ENCODE measurements around the gene OR3A2. TPM values are rescaled to one million over a fixed set of nuclear protein-coding genes. Genes with fewer than 3 reads are reported as not detected.
"Not testable (repeated sequence)": the region's sequence is repeated elsewhere in the genome, so short reads cannot be mapped to it uniquely, and the experiment has no call there.

The OR3A2 gene
- total RNA-seq, 4 donors from 2014 or later = not detected

DNA sequence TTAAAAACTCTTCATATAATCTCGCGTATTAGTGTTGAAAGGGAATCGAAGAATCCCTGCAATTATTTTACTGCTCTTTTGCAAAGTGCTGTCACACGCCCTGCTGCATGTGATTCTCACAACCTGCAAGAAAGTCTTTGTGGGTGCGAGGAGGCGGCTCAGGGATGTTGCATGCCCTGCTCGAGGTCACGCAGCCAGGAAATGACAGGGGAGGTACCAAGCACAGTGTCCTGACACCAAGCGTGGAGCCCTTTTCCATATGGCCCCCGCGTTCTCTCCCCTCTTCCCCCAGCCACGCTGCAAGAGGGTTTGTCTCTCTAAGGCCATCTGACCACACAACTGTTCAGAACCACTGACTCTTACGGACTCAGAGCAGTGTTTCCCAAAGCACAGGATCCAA is 125.5 kb downstream of the OR3A2 start:
- no peak overlapping the region for H3K27ac ChIP-seq
- no peaks in the 10 kb centered on the region for H3K27me3 ChIP-seq
- 70 to 90% methylated on average over 3 to 13 of the region's 13 CpGs for WGBS, 2 donors (ENCODE audit: low coverage in 1 of 2)
- H3K36me3 ChIP-seq = no peaks in the 10 kb centered on the region
- intact Hi-C loops (cut with DNase I; ENCODE audit: low total_unique reads) = no loop called here
- DNase-seq = no peak
- H3K9me3 ChIP-seq = no peaks in the 10 kb centered on the region
- no peak overlapping the region for H3K4me3 ChIP-seq
- H3K4me1 ChIP-seq = no peaks in the 10 kb centered on the region
- in situ Hi-C loops (cut with MboI; ENCODE audit: low pct_ligation_motif_present in 1 of 4, low pct_unique_long_range_greater_than_20kb in 1 of 4, low sequenced_read_pairs in 3 of 4) = no loop called here
- TF ChIP-seq EP300 (IDR thresholded peaks at IDR 0.05; ENCODE audit: low read depth) (no peak), POLR2A (IDR thresholded peaks at IDR 0.05) (no peak), POLR2AphosphoS5 (IDR thresholded peaks at IDR 0.05) (no peak)
- TF ChIP-seq, protein P1, sequence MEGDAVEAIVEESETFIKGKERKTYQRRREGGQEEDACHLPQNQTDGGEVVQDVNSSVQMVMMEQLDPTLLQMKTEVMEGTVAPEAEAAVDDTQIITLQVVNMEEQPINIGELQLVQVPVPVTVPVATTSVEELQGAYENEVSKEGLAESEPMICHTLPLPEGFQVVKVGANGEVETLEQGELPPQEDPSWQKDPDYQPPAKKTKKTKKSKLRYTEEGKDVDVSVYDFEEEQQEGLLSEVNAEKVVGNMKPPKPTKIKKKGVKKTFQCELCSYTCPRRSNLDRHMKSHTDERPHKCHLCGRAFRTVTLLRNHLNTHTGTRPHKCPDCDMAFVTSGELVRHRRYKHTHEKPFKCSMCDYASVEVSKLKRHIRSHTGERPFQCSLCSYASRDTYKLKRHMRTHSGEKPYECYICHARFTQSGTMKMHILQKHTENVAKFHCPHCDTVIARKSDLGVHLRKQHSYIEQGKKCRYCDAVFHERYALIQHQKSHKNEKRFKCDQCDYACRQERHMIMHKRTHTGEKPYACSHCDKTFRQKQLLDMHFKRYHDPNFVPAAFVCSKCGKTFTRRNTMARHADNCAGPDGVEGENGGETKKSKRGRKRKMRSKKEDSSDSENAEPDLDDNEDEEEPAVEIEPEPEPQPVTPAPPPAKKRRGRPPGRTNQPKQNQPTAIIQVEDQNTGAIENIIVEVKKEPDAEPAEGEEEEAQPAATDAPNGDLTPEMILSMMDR (IDR thresholded peaks at IDR 0.05) = no peak

DNA sequence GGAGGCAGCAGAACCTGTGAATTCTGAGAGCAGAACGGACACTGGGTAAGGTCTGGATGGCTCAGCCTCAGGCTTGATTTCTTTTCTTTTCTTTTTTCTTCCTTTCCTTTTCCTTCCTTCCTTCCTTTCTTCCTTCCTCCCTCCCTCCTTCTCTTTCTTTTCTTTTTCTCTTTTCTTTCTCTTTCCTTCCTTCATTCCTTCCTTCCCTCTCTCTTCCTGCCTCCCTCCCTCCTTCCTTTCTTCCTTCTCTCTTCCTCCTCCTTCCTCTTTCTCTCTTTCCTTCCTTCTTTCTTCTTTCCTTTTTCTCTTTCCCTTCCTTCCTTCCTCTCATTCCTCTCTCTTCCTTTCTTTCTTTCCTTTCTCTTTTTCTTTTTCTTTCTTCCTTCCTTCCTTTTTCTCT is 125.9 kb downstream of the OR3A2 start:
- H3K4me3 ChIP-seq = no peak overlapping the region
- intact Hi-C loops (cut with DNase I; ENCODE audit: low total_unique reads) = no loop called here
- 50 to 80% methylated on average over 1 of the region's 1 CpG for WGBS, 2 donors (ENCODE audit: low coverage in 1 of 2)

DNA sequence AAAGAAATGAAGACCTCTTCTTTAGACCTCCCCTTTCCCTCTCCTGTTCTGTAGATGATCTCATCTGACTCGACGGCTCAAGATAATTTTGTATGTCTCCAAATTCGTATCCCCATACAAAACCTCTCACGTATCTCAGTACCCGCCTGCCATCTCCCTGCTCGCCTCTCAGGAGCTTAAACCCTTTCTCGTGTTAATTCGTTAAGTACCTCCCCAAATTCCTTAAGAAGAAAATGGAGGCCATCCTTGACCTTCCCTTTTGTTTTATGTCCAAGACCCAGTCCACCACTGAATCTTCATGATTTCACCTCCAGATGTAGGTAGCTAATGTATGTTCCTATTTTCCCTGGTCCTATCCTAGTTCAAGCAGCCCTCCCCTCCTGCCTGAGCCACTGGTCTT is 129.5 kb downstream of the OR3A2 start:
- H3K9me3 ChIP-seq = no peaks in the 10 kb centered on the region
- no peak overlapping the region for H3K4me3 ChIP-seq
- in situ Hi-C loops (cut with MboI; ENCODE audit: low pct_ligation_motif_present in 1 of 4, low pct_unique_long_range_greater_than_20kb in 1 of 4, low sequenced_read_pairs in 3 of 4) (no loop called here), intact Hi-C loops (cut with DNase I; ENCODE audit: low total_unique reads) (no loop called here)
- WGBS, 2 donors (ENCODE audit: low coverage in 1 of 2) = 89 to 95% methylated on average over 8 of the region's 8 CpGs
- no peaks in the 10 kb centered on the region for H3K4me1 ChIP-seq
- no peaks in the 10 kb centered on the region for H3K27me3 ChIP-seq
- no peaks in the 10 kb centered on the region for H3K36me3 ChIP-seq
- DNase-seq = no peak
- TF ChIP-seq, protein P1 (IDR thresholded peaks at IDR 0.05) = no peak
- TF ChIP-seq POLR2A (IDR thresholded peaks at IDR 0.05) (no peak), POLR2AphosphoS5 (IDR thresholded peaks at IDR 0.05) (no peak), EP300 (IDR thresholded peaks at IDR 0.05; ENCODE audit: low read depth) (no peak)
- no peak overlapping the region for H3K27ac ChIP-seq

More for the DNA sequence above, 125.9 kb downstream of the OR3A2 start:
- no peaks in the 10 kb centered on the region for H3K27me3 ChIP-seq
- DNase-seq = no peak
- no peaks in the 10 kb centered on the region for H3K36me3 ChIP-seq
- H3K9me3 ChIP-seq = no peaks in the 10 kb centered on the region
- TF ChIP-seq, protein P1 (IDR thresholded peaks at IDR 0.05) = no peak
- no peak for TF ChIP-seq POLR2A (IDR thresholded peaks at IDR 0.05)
- no peak for TF ChIP-seq EP300 (IDR thresholded peaks at IDR 0.05; ENCODE audit: low read depth)
- no peak for TF ChIP-seq POLR2AphosphoS5 (IDR thresholded peaks at IDR 0.05)
- in situ Hi-C loops (cut with MboI; ENCODE audit: low pct_ligation_motif_present in 1 of 4, low pct_unique_long_range_greater_than_20kb in 1 of 4, low sequenced_read_pairs in 3 of 4) = no loop called here
- H3K27ac ChIP-seq = no peak overlapping the region
- H3K4me1 ChIP-seq = no peaks in the 10 kb centered on the region

DNA sequence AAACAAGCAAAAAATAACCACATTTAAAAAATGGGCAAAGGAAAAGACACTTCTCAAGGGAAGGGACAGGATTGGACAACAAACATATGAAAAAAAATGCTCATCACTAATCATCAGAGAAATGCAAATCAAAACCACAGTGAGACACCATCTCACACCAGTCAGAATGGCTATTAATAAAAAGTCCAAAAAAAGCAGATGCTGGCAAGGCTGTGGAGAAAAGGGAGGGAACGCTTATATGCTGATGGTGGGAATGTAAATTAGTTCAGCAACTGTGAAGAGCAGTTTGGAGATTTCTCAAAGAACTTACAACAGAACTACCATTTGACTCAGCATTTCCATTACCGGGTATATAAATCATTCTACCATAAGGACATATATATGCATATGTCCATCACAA is 137.1 kb downstream of the OR3A2 start:
- in situ Hi-C loops (cut with MboI; ENCODE audit: low pct_ligation_motif_present in 1 of 4, low pct_unique_long_range_greater_than_20kb in 1 of 4, low sequenced_read_pairs in 3 of 4); H3K27ac ChIP-seq; H3K9me3 ChIP-seq; H3K4me1 ChIP-seq; intact Hi-C loops (cut with DNase I; ENCODE audit: low total_unique reads); DNase-seq; H3K27me3 ChIP-seq; H3K4me3 ChIP-seq; H3K36me3 ChIP-seq: not testable (repeated sequence)
- 100% methylated on average over 1 of the region's 2 CpGs; no CpG with 5 or more reads in 1 of the 2 donors for WGBS, 2 donors (ENCODE audit: low coverage in 1 of 2)

- H3K9me3 ChIP-seq; H3K4me1 ChIP-seq; DNase-seq; H3K27me3 ChIP-seq; H3K36me3 ChIP-seq; intact Hi-C loops (cut with DNase I; ENCODE audit: low total_unique reads); H3K4me3 ChIP-seq; H3K27ac ChIP-seq; in situ Hi-C loops (cut with MboI; ENCODE audit: low pct_ligation_motif_present in 1 of 4, low pct_unique_long_range_greater_than_20kb in 1 of 4, low sequenced_read_pairs in 3 of 4): not testable (repeated sequence)
- WGBS, 2 donors (ENCODE audit: low coverage in 1 of 2) = 30 to 40% methylated on average over 1 of the region's 1 CpG
Measured at GRCh38 chr17:3244841-3245240, 141.3 kb downstream of the OR3A2 start.

- intact Hi-C loops (cut with DNase I; ENCODE audit: low total_unique reads); H3K27me3 ChIP-seq; in situ Hi-C loops (cut with MboI; ENCODE audit: low pct_ligation_motif_present in 1 of 4, low pct_unique_long_range_greater_than_20kb in 1 of 4, low sequenced_read_pairs in 3 of 4); H3K9me3 ChIP-seq; H3K4me3 ChIP-seq; H3K27ac ChIP-seq; H3K4me1 ChIP-seq; H3K36me3 ChIP-seq; DNase-seq: not testable (repeated sequence)
- WGBS, 2 donors (ENCODE audit: low coverage in 1 of 2) = 96% methylated on average over 1 of the region's 1 CpG; no CpG with 5 or more reads in 1 of the 2 donors
Measured at GRCh38 chr17:3241044-3241443, 145.1 kb downstream of the OR3A2 start.

GRCh38 chr17:3238685-3239084 is 147.4 kb downstream of the OR3A2 start:
- in situ Hi-C loops (cut with MboI; ENCODE audit: low pct_ligation_motif_present in 1 of 4, low pct_unique_long_range_greater_than_20kb in 1 of 4, low sequenced_read_pairs in 3 of 4); intact Hi-C loops (cut with DNase I; ENCODE audit: low total_unique reads): not testable (repeated sequence)
- peak; percentile 7 for DNase-seq

DNA sequence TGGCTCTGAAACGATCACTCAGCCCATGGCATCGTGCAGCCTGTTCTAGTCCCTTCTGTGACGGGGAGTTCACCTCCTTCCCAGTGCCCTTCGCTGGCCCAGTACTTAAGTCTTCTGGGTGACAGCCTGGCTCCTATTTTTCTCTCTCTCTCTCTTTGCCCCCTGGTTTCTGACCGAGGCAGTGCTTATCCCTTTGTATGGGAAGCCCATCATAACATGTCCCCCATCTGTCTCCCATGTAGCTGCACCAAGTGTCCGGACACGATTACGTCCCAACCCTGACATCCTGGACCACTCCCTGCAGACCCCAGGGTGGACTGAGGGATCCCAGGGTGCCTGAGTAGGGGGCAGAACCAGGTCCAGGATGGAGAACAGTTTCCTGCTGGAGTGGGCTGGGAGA is 153.8 kb downstream of the OR3A2 start:
- H3K27me3 ChIP-seq; DNase-seq; H3K9me3 ChIP-seq; H3K4me1 ChIP-seq; H3K4me3 ChIP-seq; H3K27ac ChIP-seq; intact Hi-C loops (cut with DNase I; ENCODE audit: low total_unique reads); H3K36me3 ChIP-seq; in situ Hi-C loops (cut with MboI; ENCODE audit: low pct_ligation_motif_present in 1 of 4, low pct_unique_long_range_greater_than_20kb in 1 of 4, low sequenced_read_pairs in 3 of 4): not testable (repeated sequence)
- WGBS, 2 donors (ENCODE audit: low coverage in 1 of 2) = 86% methylated on average over 8 of the region's 8 CpGs; no CpG with 5 or more reads in 1 of the 2 donors

More at GRCh38 chr17:3238685-3239084, 147.4 kb downstream of the OR3A2 start:
- H3K4me1 ChIP-seq, H3K27ac ChIP-seq, H3K4me3 ChIP-seq, H3K9me3 ChIP-seq, H3K27me3 ChIP-seq, H3K36me3 ChIP-seq: not testable (repeated sequence)
- WGBS, 2 donors (ENCODE audit: low coverage in 1 of 2) = 21% methylated on average over 2 of the region's 2 CpGs; no CpG with 5 or more reads in 1 of the 2 donors

Measured in transverse colon (tissue), 4 donors.